GM18499 (cell line): ENCODE data around the gene LMAN2.
"Not testable (repeated sequence)": the region's sequence is repeated elsewhere in the genome, so short reads cannot be mapped to it uniquely, and the experiment has no call there.

Experiments used
- ATAC-seq: cut with Tn5 transposase; IDR thresholded peaks from one replicate; pipeline ENCODE4 v1.9.1; 2021; ENCODE audit warnings: moderate number of reproducible peaks; ENCODE audit not compliant: insufficient read depth, unreplicated experiment

The LMAN2 gene

DNA sequence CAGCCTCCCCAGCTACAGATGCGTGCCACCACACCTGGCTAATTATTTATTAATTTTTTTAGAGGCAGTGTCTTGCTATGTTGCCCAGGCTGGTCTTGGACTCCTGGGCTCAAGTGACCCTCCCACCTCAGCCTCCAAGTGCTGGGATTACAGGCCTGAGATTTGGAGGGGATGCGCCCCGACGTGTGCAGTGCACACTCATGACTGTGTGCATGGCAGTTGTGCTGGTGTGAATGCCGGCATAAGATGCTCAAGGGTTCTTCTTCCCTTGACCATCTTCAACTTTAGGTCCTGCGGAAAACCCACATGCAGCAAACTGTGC is 29.3 kb upstream of the LMAN2 start:
- no peak for ATAC-seq

DNA sequence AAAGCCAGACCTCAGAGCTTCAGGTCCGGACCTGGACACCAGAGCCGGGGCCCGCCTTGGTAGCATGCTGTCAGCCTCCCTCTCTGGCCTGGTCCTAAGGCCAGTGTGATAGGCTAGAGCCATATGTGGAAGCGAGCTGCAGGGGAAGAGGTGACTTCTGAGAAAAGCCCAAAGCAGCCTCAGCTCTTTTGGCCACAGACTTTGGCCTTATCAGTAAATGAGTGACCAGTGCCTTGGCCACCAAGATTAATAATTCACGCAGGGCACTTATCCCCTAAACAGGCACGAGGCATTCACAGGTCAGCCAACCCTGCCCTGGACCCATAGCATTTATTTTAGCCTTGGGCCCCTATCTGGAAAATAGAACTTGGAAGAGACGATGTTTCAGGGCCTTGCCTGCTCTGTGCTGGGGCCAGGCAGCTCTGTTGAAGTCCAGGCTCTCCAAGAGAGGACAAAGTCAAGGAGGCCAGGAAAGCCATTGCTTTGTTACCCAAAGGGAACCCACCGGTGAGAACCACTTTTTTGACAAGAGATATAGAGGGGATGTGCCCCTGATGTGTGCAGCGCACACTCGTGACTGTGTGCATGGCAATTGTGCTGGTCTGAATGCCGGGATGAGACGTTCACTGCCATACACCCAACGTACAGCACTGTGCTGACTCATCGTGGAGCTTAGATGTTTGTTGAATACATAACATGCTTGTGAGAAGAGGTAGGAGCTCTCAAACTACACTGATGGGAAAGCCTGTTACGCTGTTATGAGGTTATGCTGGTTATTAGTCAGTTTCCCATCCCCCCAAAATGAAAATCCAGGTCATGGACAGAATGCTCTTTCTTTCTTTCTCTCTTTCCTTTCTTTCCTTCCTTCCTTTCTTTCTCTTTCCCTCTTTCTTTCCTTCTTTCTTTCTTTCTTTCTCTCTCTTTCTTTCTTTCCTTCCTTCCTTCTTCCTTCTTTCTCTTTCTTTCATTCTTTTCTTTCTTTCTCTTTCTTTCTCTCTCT is 27.7 kb upstream of the LMAN2 start:
- no peak for ATAC-seq

DNA sequence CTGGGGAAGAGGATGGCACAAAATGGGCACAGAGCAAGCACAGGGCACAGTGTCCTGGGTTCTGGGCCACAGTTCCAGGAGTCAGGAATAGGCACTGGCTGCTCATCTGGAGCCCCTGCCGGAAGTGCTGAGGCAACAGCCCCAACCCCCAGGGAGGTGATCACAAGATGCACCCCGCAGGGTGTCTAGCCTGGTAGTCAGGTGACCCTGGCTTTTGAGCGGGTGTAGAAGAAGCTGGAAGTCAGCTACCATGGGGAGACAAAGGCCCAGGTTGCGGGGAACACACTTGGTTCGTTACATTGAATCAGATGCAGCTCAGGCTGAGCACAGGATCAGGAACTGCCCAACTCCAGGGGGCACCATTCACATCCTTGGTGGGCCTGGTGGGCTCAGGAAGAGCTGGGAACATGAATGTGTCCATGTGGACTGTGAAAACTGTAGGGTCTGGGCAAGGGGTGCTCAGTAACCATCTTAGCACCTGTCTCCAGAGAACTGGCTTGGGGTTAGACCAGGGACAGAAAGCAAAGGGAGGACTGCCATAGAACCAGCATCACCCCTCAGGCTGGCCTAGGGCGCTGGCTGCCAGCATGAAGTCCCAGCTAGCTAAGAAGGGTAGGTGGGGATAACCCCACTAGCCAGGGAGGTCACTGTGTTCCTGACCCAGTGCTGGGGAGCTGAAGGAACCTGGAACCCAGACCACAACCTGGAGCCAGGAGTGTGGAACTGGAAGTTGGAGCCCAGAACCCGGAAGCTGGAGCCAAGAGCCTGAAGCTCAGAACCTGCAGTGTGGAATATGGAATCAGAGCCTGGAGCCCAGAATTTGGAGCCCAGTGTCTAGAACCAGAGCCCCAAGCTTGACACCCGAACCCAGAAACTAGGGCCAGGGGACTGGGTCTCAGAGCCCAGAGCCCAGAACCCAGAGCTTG is 26.6 kb upstream of the LMAN2 start:
- no peak for ATAC-seq

DNA sequence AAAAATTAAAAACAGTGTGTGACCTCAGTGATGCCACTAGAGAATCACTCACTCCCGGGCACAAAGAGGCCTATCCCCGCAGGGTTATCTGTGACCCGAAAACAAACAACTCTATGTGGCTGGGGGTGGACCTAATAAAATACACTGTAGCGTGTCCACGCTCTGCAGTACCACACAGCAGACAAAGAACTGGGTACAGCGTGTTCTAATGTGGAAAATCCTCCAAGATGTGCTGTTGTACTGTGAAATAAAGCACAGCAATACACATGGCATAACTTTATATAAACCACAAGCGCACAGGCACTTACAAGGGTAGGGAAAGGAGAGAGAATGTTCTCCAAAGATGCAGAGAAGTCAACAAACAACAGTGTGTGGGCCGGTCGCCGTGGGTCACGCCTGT is 24.6 kb upstream of the LMAN2 start:
- no peak for ATAC-seq

DNA sequence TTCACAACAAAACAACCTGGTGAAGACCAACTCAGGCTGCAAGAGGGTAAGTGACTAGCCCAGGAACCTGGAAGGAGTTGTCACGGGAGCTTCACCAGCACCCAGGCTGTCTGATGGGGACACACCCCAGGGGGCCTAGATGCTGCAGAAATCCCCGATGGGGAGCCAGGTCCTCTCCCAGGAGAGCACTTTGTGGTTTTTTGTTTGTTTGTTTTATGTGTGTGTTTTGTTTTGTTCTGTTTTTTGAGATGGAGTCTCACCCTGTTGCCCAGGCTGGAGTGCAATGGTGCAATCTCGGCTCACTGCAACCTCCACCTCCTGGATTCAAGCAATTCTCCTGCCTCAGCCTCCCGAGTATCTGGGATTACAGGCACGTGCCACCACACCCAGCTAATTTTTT is 24.0 kb upstream of the LMAN2 start:
- ATAC-seq = not testable (repeated sequence)

DNA sequence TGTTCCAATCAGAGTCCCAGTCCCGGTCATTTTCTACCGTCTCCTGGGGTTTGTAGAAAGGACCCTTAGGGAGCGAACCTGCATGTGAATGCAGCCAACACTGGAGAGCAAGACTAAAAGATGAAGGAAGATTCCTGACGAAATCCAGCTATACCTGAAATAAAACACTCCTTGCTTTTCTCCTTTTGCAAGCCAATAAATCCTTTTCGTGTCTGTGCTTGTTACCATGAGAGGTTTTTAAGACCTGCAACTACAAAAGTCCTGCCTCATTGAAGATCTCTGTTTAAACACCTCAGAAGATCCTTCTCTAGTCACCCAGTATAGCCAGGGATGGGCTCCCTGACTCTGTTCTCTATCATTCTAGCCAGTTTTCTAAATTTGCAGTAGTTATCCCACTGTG is 22.7 kb upstream of the LMAN2 start:
- no peak for ATAC-seq

DNA sequence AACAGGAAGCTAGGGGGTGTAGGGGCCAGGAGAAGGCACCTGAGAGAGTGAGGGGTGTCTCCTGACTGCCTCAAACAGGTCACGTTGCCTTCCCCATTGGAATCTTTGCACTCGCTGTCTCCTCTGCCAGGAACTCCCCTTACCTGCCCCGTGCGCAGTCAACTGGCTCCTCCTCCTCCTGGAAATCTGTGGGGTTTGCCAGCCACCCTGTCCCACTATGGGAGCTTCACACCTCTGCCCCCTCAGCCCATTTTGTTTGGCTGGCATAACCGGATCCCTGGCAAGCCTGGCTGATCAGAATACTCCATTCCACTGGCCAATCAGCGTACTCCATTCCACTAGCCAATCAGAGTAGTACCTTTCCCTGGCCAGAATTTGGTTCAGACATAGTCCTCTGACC is 22.3 kb upstream of the LMAN2 start:
- ATAC-seq = no peak

DNA sequence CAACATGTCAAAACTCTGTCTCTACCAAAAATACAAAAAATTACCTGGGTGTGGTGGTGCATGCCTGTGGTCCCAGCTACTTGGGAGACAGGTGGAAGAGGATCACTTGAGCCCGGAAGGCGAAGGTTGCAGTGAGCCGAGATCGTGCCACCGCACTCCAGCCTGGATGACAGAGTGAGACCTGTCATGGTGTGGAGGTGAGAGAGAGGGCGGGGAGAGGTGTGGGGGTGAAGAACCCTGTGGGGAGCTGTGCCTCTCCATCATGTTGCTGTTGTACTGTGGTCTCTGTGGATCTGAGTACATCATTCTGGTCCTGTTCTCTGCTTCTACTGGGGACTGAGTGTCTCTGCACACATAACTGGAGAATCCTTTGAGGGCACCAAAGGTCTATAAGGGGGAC is 21.4 kb upstream of the LMAN2 start:
- no peak for ATAC-seq

DNA sequence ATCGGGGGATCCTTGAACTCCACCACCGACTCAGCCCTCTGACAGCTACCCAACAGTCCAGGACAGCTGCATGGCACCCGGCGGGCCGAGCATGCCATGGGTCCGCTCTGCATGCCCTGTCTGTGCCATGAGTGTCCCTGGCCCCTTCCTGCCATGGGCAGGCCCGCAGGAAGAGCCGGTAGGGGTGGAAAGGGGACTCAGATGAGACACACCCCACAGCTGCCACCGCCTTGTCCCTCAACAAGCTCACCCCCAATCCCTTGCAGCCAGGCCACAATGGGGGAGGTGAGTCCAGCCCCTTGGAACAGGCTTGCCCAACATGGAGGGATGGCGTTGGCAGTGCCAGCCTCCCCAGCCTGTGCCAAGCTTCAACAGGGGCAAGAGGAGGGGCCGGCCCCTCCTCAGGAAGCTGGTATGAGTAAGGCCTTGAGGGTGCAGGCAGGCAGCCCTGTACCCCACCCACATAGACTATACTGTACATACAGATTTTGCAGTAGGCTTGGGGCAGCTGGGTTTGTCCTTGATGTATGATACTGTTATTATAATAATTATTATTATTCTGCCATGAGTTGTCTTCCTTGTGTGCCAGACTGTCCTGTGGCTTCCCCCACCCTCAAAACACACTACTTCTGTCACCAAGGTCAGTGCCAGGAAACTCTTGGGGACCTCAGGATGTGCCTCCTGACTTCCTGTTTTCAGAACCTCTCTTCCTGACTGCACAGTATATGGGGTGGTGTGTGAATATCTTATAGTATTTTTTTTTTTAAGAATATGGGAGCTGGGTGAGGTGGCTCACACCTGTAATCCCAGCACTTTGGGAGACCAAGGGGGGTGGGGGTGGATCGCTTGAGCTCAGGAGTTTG is 20.8 kb upstream of the LMAN2 start:
- no peak for ATAC-seq

DNA sequence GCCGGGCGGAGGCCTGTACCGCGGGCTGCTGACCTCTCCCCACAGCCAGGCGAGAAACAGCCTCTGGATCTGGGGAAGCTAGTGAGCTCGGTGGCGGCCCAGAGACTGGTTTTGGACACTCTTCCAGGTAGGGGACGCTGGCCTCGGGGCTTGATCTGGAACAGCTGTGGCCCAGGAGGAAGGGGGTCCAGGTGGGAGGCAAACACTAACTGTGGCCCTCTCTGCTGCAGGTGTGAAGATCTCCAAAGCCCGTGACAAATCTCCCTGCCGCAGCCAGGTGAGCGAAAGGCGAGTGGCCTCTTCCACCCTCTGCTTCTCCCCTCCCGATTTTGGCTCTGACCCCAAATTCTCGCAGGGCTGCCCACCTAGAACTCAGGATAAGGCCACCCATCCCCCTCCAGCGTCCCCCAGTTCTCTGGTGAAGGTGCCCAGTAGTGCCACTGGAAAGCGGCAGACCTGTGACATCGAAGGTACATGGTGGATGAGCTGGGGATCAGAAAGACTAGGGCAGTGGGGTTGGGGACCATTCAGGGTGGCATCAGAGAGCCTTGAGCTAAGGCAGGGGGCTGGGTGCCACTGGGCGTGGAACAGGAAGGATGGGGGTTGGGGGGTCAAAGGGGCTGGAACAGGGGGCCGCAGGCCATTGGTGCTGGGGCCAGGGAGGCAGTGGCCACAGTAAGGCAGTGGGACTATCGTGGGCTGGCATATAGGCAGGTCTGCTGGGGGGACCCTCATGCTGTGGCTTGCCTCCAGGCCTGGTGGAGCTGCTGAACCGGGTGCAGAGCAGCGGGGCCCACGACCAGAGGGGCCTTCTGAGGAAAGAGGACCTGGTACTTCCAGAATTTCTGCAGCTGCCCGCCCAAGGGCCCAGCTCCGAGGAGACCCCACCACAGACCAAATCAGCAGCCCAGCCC is 19.9 kb upstream of the LMAN2 start:
- no peak for ATAC-seq

DNA sequence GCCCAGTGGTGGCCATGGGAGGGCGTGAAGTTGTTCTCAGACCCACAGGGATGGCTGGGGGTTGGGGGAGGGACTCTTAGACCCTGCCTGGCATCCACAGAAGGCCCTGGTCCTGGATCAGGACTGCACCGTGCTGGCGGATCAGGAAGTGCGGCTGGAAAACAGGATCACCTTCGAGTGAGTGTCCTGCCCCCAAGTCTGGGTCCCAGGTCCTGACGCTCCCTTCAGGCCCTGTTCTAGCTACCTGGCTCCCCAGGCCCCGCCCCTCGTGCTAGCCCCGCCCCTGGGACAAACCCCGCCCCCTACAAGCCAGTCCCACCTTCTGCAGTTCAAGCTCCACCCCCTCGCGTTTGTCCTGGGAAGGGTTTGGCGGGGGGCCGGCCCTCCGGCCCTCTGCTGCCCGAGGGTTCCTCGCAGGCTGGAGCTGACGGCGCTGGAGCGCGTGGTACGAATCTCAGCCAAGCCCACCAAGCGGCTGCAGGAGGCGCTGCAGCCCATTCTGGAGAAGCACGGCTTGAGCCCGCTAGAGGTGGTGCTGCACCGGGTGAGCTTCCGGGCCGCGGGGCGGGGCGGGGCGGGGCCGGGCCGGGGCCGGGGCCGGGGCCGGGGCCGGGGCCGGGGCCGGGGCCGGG is 19.1 kb upstream of the LMAN2 start:
- no peak for ATAC-seq

DNA sequence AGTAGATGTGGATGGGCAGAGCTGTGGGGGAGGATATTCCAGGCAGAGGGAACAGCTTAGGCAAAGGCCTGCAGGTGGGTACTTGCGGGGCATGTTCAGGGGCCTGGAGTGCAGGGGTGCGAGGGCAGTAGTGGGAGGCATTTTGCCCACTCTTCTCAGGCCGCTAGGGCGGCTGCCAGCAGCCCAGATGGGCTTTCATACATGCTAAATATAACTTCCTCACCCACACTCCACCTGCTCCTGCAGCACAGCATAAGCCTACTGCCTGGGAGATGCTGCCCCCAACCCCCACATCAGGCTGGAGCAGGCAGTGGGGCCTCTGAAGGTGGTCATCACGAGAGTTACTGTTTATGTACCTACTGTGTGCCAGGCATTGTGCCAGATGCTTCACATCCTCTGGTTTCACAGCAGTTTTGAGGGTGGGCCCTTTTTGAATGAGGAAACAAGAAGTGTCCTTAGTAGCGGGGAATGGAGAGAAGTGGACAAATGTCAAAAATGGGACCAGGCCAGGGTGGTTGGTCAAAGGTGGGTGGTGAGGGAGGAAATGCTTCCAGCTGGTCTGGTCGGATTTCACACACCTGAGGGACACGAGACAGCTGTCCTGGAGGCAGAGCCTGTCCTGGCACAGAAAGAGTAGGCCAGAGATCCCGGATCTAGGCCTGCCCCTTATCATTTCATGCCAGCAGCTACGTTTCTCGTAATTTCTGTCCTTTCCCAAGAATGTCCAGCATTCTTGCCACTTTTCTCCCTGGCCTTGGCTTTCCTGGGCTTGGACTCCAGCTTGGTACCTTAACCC is 18.4 kb upstream of the LMAN2 start:
- ATAC-seq = no peak

DNA sequence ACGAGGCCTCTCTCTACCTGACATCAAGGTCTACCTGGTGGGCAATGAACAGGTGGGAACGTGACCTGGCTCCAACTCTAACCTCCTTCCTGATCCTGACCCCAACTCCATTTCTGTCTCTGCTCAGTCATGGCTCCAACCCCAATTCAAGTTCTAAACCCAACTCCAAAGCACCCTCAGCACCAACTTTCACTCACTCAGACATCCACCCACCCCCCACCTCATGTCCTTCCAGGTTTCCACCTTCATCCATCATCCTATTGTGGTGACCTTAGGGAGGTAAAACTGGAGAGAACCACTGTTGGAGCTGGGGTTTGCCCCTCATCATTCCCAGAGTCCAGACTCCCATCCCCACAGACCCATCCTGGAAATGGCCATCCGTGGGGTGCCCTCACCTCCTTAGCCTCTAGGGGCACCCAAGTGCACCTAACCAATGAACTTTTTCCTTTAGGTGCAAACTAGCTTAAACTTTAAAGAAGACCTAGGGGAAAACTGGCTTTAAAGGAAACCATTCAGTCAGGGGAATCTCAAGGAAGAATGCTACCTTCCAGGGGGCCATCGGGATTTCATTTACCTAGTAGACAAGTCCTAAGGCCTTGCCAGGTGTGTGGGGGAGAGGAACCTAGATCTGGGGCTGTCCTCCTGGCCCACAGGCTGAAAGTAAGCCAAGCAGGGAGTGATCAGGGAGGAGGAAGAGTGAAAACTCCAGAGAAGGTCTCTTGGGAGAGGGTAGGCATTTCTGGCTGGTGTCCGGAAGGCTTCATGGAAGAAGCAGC is 17.6 kb upstream of the LMAN2 start:
- ATAC-seq = no peak

DNA sequence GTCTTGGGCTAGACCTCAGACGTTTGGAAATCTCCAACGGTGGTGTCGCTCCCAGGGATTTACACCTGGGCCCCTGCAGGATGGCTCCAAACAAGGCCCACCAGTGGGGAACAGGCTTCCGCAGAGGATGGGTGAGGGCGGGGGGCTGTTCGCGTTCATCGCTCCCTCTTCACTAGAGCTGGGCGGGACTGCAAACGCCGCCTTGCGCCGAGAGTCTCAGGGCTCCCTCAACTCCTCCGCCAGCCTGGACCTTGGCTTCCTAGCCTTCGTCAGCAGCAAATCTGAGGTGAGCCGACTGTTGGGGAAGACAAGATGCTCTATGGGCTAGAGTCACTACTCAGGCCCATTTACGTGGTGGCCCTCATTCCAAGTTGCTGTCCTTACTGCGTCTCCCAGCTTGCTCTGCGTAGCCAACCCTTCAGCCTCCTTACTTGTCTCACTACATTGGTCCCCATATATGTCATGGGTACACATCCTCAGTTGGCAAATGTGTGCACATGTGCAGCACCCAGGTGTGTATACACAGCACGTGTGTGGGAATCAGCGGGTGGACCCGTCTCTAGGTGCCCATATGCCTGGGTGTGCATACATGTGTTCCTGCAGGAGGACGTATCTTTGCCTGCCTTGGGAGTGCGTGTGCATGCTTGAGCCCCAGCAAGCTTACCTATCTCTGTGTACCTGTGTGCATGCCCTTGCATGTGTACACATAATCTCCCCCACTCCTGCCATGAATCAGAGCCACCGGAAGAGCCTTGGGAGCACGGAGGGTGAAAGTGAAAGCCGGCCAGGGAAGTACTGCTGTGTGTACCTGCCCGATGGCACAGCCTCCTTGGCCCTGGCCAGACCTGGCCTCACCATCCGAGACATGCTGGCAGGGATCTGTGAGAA is 16.8 kb upstream of the LMAN2 start:
- ATAC-seq = no peak

DNA sequence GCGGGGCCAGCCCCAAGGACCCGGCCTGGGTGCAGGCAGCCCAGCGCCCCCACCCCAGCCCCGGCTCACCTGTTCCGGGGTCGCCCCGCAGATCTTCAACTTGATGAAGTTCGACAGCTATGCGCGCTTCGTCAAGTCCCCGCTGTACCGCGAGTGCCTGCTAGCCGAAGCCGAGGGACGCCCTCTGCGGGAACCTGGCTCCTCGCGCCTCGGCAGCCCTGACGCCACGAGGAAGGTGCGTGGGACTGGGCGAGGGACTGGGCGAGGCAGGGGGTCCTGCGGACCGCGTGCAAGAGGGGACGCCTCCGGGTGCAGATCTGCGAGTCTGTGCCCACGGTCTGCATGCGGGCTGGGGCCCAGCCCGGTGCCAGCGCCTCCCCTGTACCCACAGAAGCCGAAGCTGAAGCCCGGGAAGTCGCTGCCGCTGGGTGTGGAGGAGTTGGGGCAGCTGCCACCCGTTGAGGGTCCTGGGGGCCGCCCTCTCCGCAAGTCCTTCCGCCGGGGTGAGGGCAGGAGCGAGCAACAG is 15.9 kb upstream of the LMAN2 start:
- no peak for ATAC-seq
